Measurements from ENCODE around the gene APOA1. TPM values are rescaled to one million over a fixed set of nuclear protein-coding genes. Genes with fewer than 3 reads are reported as not detected.

The APOA1 gene
- total and polyA plus RNA-seq, 3 donors from 2014 or later, result 617 to 2,741 (median 2,156) TPM

DNA sequence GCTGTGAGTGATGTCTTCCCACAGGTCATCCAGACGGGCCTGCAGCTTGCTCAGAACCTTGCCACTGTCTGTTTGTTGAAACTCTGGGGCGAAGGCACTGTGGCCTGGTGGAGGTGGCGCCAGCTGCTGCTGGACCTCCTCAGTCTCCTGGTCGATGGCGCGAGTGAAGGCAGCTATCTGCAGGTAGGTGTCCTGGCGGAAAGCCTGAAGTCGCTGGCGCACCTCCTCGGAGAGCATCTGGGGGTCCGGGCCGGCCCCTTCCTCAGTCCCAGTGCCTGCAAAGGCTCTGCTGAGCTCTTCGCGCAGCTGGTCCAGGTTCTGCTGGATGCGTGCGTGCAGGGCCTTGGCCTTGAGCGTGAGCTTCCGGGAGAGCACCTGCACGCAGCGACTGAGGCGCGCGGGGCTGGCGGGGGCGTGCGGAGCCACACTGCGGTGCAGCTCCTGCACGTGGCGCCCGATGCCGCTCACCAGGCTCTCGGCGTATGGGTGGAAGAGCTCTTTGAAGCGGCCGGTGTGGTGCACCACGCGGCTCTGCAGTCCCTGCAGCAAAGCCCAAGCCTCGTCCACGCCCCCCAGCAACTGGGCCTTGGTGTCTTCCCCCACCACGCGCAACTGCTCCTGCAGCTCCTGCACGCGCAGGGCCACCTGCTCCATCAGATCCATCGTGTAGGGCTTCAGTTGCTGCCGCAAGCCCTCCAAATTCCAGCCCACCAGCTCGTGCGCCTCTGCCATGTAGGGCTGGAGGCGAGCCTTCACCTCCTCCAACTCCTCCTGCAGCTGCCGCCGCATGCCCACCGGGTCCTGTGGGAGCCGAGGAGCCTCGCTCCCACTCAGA is 47.0 kb downstream of the APOA1 start:
- Histone ChIP-seq H3K27me3 (no peaks in the 10 kb centered on the region), H3K9me3 (no peaks in the 10 kb centered on the region), H3K4me1 (peaks cover 11% of the 10 kb centered on the region), H3K27ac (no peak overlapping the region), H3K36me3 (ENCODE audit: low read depth, missing control alignments) (no peaks in the 10 kb centered on the region), H3K4me3 (no peak overlapping the region)
- WGBS, 2 donors, result 56 to 69% methylated on average over 32 to 43 of the region's 53 CpGs
- DNase-seq, result no peak
- TF ChIP-seq, protein P1, sequence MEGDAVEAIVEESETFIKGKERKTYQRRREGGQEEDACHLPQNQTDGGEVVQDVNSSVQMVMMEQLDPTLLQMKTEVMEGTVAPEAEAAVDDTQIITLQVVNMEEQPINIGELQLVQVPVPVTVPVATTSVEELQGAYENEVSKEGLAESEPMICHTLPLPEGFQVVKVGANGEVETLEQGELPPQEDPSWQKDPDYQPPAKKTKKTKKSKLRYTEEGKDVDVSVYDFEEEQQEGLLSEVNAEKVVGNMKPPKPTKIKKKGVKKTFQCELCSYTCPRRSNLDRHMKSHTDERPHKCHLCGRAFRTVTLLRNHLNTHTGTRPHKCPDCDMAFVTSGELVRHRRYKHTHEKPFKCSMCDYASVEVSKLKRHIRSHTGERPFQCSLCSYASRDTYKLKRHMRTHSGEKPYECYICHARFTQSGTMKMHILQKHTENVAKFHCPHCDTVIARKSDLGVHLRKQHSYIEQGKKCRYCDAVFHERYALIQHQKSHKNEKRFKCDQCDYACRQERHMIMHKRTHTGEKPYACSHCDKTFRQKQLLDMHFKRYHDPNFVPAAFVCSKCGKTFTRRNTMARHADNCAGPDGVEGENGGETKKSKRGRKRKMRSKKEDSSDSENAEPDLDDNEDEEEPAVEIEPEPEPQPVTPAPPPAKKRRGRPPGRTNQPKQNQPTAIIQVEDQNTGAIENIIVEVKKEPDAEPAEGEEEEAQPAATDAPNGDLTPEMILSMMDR (IDR thresholded peaks at IDR 0.05), result no peak
- TF ChIP-seq POLR2A (IDR thresholded peaks at IDR 0.05), result no peak
- intact Hi-C loops (cut with DNase I; ENCODE audit: low total_unique reads), result loop anchor here (5.0 kb wide), 1 partner anchor 317 kb away; no protein-coding TSS in a partner anchor

DNA sequence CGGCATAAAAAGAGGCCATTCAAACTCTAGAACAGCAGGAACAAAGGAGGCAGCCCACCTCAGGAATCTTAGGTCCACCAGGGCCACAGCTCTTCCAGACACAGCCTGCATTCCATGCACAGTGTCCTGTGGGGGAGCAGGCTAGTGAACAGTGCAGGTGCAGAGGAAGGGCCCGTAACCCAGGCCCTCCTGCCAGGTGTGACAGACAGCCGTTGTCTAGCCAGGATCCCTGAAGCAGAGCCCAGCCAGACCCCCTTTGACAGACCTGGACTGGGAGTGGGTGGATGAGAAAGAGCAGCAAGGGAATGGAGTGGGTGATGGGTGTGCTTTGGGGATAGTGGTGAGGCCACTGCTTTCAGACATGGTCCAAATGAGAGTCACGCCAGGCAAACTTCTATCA is 48.4 kb downstream of the APOA1 start:
- peaks cover 11% of the 10 kb centered on the region for H3K4me1 ChIP-seq
- no peak for DNase-seq
- WGBS, 2 donors, result 72 to 86% methylated on average over 2 to 4 of the region's 4 CpGs
- no peak overlapping the region for H3K27ac ChIP-seq
- no peaks in the 10 kb centered on the region for H3K36me3 ChIP-seq (ENCODE audit: low read depth, missing control alignments)
- intact Hi-C loops (cut with DNase I; ENCODE audit: low total_unique reads), result no loop called here
- no peak for TF ChIP-seq POLR2A (IDR thresholded peaks at IDR 0.05)
- TF ChIP-seq, protein P1 (IDR thresholded peaks at IDR 0.05), result no peak
- H3K9me3 ChIP-seq, result no peaks in the 10 kb centered on the region
- no peak overlapping the region for H3K4me3 ChIP-seq
- no peaks in the 10 kb centered on the region for H3K27me3 ChIP-seq

DNA sequence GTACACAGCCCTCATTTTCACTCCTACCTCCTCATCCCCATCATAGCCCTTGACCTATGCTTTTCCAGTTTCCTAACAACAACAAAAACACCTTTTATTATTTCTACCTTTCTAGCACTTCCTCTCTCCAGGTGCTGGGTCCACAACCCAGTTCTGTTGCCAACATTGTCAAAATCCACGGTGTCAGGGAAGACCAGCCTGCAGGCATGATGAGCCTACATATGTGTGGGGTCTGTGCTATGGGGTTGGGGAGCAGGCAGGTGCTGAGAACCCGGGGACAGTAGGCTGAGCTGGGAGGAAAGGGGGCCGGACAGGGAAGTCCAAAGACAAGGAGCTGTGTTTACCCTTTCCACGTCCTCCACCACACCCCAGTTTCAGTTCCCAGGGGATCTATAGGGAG is 48.9 kb downstream of the APOA1 start:
- TF ChIP-seq, protein P1 (IDR thresholded peaks at IDR 0.05), result no peak
- TF ChIP-seq POLR2A (IDR thresholded peaks at IDR 0.05), result no peak
- Histone ChIP-seq H3K27ac (peak overlapping the region in 1 of 2 donors; percentile 84), H3K27me3 (no peaks in the 10 kb centered on the region), H3K9me3 (no peaks in the 10 kb centered on the region), H3K36me3 (ENCODE audit: low read depth, missing control alignments) (no peaks in the 10 kb centered on the region), H3K4me3 (peak overlapping the region; percentile 98 to 99), H3K4me1 (peaks cover 11% of the 10 kb centered on the region)
- DNase-seq, result no peak
- intact Hi-C loops (cut with DNase I; ENCODE audit: low total_unique reads), result no loop called here
- 54 to 61% methylated on average over 4 of the region's 4 CpGs for WGBS, 2 donors

DNA sequence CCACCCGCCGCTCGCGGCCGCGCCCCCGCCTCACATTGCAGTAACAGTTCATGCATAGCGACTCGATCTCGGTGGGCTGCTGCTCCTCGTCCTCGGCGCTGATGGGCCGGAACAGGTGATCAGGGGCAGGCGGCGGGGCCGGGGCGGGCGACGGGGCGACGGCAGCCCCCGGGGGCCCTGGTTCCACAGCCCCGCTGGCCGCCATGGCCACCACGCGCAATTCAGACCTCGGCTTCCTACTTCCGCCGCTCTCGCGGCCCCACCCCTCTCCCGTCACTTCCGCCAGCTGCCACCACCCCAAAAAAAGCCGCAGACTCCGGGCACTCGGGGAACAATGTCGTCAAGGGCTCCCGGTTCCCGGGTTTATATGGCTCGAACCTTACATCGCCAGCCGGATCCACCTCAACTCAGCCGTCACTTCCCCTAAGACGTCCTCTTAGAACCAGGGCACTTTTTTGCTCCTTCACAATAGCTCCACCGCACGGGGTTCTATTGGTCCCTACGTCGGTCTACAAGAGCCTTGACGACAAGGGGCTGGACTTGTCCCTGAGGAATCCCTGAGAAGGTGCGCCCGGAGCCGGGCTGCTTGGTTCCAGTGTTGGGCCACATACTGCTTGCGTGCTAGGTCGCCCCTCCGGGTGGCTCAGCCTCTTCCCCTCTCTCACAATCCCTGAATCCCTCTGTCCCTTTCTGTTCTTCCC is 49.5 kb downstream of the APOA1 start, which contains the start of gene ZPR1:
Gene ZPR1 (minus strand): TSS at position 238 of the 701 bp plus-strand sequence. CDS start 33 bp downstream, at position 205.
- peak; percentile 89 for DNase-seq
- Histone ChIP-seq H3K36me3 (ENCODE audit: low read depth, missing control alignments) (no peaks in the 10 kb centered on the region), H3K27me3 (no peaks in the 10 kb centered on the region), H3K27ac (peak within 1 kb of the TSS; percentile 61 to 84), H3K4me3 (peak within 1 kb of the TSS; percentile 98 to 99), H3K9me3 (no peaks in the 10 kb centered on the region), H3K4me1 (peaks cover 11% of the 10 kb centered on the region)
- intact Hi-C loops (cut with DNase I; ENCODE audit: low total_unique reads), result no loop called here
- TF ChIP-seq POLR2A (IDR thresholded peaks at IDR 0.05), result no peak
- TF ChIP-seq, protein P1 (IDR thresholded peaks at IDR 0.05), result peak in 2 of 3 experiments; percentile 7 to 27
- WGBS, 2 donors, result 2 to 3% methylated on average over 17 to 54 of the region's 56 CpGs

Data from testis (tissue), 3 donors.